ENCODE results near the gene RFXANK.
"Not testable (repeated sequence)": the region's sequence is repeated elsewhere in the genome, so short reads cannot be mapped to it uniquely, and the experiment has no call there.

The RFXANK gene

GRCh38 chr19:19207637-19208572 lies 15.8 kb downstream of the RFXANK start:
- no peak for DNase-seq

DNA sequence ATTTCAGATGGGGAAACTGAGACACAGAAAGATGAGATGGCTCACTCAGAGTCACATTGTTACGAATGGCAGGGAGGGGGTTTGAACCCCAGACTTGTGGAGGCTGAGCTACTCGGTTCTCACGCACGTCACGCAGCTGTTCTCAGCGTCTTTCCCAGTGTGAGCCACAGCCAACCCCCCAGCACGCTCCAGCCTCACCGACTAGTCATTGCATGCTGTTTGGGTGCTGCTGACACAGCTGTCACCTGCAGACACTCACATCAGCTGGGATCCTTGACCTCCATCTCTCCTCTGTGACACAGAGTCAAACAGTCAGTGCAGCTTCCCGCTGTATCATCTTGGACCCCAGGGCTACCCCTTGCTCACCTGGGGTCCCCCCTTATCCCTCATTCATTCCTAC lies 17.3 kb downstream of the RFXANK start:
- DNase-seq, result no peak

- DNase-seq, result no peak
Observed at GRCh38 chr19:19211499-19212420, 19.7 kb downstream of the RFXANK start, which contains the start of gene NCAN. Gene NCAN (plus strand): TSS chr19:19211958. CDS start chr19:19216954, 4,996 bp downstream.

GRCh38 chr19:19212916-19213315 lies 20.9 kb downstream of the RFXANK start:
- no peak for DNase-seq

DNA sequence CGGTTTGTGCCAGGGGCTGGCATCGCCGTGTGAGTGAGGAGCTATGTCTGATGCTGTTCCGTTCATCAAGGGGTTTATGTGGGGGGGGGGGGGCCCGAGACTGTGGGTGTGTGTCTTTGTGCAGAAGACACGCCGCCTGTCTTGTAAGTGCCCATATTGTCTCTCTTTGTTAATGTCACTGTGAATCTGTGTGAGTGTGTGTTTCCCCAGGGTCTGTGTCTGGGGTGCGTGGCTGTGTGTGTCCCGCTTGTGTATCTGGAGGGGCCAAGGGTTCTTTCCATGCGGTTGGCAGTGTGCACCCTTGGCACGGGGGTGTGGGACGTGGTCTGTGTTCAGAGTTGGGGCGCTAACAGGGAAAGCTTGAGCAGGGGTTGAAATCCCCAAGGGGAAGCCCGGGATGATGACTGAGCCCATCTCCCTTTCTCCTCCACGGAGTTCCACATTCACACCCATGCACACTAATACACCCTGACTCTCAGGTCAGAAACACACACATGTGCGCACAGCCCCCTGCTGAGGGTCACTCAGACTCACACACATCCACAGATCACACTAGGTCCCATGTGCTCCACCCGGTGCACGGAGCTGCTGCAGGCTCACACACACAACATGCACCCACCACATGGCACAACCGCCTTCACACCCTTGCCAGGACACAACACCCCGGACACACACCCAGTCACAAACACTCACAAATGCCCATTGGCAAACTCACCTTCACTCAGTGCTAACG lies 21.5 kb downstream of the RFXANK start:
- DNase-seq, result no peak

- no peak for DNase-seq
Observed at GRCh38 chr19:19214159-19214490, 22.1 kb downstream of the RFXANK start.

- peak; percentile 43 to 44 for DNase-seq
Observed at GRCh38 chr19:19214892-19215291, 22.8 kb downstream of the RFXANK start.

- DNase-seq, result no peak
Observed at GRCh38 chr19:19215792-19216191, 23.7 kb downstream of the RFXANK start.

- DNase-seq, result no peak
Observed at GRCh38 chr19:19217099-19217498, 25.0 kb downstream of the RFXANK start.

DNA sequence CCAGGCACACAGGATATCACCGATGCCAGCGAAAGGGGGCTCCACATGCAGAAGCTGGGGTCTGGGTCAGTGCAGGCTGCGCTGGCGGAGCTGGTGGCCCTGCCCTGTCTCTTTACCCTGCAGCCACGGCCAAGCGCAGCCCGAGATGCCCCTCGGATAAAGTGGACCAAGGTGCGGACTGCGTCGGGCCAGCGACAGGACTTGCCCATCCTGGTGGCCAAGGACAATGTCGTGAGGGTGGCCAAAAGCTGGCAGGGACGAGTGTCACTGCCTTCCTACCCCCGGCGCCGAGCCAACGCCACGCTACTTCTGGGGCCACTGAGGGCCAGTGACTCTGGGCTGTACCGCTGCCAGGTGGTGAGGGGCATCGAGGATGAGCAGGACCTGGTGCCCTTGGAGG lies 26.9 kb downstream of the RFXANK start:
- no peak for DNase-seq

DNA sequence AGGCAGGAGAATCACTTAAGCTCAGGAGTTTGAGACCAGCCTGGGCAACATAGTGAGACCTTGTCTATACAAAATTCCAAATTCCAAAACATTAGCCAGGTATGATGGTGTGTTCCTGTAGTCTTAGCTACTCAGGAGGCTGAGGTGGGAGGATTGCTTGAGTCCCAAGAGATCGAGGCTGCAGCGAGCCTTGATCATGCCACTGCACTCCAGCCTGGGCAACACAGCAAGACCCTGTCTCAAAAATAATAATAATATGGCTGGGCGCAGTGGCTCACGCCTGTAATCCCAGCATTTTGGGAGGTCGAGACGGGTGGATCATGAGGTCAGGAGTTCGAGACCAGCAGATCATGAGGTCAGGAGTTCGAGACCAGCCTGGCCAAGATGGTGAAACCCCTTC lies 28.9 kb downstream of the RFXANK start:
- DNase-seq, result not testable (repeated sequence)

DNA sequence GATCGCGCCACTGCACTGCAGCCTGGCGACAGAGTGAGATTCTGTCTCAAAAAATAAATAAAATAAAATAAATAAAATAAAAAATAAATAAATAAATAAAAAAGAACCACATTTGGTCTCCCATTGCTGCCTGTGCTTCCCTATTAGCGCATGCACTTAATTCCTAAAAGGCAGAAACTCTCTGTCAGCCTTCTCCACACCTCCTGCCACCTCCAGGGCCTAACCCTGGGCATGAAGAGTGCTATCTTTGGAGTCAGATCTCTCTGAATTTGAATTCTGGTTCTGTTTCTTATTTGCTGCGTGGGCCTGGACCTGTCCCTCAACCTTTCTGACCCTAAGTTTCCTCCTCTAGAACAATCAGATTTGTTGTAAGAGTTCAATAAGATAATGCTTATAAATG lies 31.0 kb downstream of the RFXANK start:
- no peak for DNase-seq

GRCh38 chr19:19223636-19224035 lies 31.6 kb downstream of the RFXANK start:
- no peak for DNase-seq

- DNase-seq, result no peak
Observed at GRCh38 chr19:19224150-19224851, 32.2 kb downstream of the RFXANK start.

DNA sequence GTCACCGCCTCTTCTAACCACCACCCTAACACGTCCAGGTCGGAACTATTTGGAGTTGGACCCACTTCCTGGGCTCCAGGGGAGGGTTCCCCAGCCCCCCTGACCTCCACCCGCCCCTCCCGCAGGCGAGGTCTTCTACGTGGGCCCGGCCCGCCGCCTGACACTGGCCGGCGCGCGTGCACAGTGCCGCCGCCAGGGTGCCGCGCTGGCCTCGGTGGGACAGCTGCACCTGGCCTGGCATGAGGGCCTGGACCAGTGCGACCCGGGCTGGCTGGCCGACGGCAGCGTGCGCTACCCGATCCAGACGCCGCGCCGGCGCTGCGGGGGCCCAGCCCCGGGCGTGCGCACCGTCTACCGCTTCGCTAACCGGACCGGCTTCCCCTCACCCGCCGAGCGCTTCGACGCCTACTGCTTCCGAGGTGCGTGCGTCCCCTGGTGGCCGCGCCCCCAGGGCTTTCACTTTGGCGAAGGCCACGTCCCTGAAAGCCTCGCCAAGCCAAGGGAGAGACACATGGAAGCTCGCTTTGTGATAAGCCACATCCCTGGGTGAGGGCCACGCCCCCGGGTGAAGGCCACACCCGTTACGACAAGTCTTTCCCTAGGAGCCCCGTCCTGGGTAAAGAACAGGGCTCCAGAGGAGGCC lies 32.9 kb downstream of the RFXANK start:
- peak; percentile 74 to 81 for DNase-seq

- DNase-seq, result no peak
Observed at GRCh38 chr19:19226204-19226603, 34.1 kb downstream of the RFXANK start.

DNA sequence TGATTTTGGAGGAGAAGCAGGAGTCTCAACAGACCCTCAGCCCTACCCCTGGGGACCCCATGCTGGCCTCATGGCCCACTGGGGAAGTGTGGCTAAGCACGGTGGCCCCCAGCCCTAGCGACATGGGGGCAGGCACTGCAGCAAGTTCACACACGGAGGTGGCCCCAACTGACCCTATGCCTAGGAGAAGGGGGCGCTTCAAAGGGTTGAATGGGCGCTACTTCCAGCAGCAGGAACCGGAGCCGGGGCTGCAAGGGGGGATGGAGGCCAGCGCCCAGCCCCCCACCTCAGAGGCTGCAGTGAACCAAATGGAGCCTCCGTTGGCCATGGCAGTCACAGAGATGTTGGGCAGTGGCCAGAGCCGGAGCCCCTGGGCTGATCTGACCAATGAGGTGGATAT lies 34.6 kb downstream of the RFXANK start:
- DNase-seq, result no peak

DNA sequence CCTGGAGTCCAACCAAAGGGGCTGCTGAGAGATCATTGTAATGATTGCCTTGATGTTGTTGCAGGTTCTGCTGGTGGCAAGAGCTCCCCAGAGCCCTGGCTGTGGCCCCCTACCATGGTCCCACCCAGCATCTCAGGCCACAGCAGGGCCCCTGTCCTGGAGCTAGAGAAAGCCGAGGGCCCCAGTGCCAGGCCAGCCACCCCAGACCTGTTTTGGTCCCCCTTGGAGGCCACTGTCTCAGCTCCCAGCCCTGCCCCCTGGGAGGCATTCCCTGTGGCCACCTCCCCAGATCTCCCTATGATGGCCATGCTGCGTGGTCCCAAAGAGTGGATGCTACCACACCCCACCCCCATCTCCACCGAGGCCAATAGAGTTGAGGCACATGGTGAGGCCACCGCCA lies 35.2 kb downstream of the RFXANK start:
- no peak for DNase-seq

GRCh38 chr19:19229701-19230100 lies 37.6 kb downstream of the RFXANK start:
- no peak for DNase-seq

- DNase-seq, result no peak
Observed at GRCh38 chr19:19230999-19231398, 38.9 kb downstream of the RFXANK start.

GRCh38 chr19:19232261-19232721 lies 40.2 kb downstream of the RFXANK start:
- no peak for DNase-seq
